ENCODE results near the gene KIAA0753. TPM values are rescaled to one million over a fixed set of nuclear protein-coding genes. Genes with fewer than 3 reads are reported as not detected.
"Not testable (repeated sequence)": the region's sequence is repeated elsewhere in the genome, so short reads cannot be mapped to it uniquely, and the experiment has no call there.

Gene KIAA0753
- total and polyA plus RNA-seq, 2 donors from 2014 or later: 4.2 to 21.8 TPM

- no peak for TF ChIP-seq CTCF (IDR thresholded peaks at IDR 0.05; ENCODE audit: borderline replicate concordance, extremely low read depth, insufficient read depth)
- Histone ChIP-seq H3K9me3 (ENCODE audit: control insufficient read depth in 2 of 3, insufficient read depth in 1 of 3, low read length in 3 of 3) (no peaks in the 10 kb centered on the region), H3K27me3 (ENCODE audit: control insufficient read depth, insufficient read depth, low read length) (no peaks in the 10 kb centered on the region), H3K27ac (ENCODE audit: low read depth in 2 of 2, low read length in 2 of 2) (no peak overlapping the region), H3K36me3 (ENCODE audit: control insufficient read depth in 2 of 3, insufficient read depth in 3 of 3, low read length in 3 of 3) (peaks cover 5 to 16% (median 12%) of the 10 kb centered on the region in 3 donors), H3K4me1 (ENCODE audit: control insufficient read depth in 2 of 3, insufficient read depth in 2 of 3, low read depth in 1 of 3, low read length in 3 of 3) (peaks cover 0 to 11% (median 3%) of the 10 kb centered on the region in 3 donors), H3K9ac (ENCODE audit: low read length in 3 of 3) (no peak overlapping the region), H3K4me3 (ENCODE audit: low read length in 3 of 3) (no peak overlapping the region)
- intact Hi-C loops (cut with DNase I): no loop called here
- FAIRE-seq: no peak
- DNase-seq: no peak
Measured at GRCh38 chr17:6596511-6596910, 44.0 kb downstream of the KIAA0753 start.

GRCh38 chr17:6596081-6596480 lies 44.4 kb downstream of the KIAA0753 start:
- Histone ChIP-seq H3K27me3 (ENCODE audit: control insufficient read depth, insufficient read depth, low read length) (no peaks in the 10 kb centered on the region), H3K9ac (ENCODE audit: low read length in 3 of 3) (no peak overlapping the region), H3K4me1 (ENCODE audit: control insufficient read depth in 2 of 3, insufficient read depth in 2 of 3, low read depth in 1 of 3, low read length in 3 of 3) (peaks cover 0 to 11% (median 4%) of the 10 kb centered on the region in 3 donors), H3K27ac (ENCODE audit: low read depth in 2 of 2, low read length in 2 of 2) (no peak overlapping the region), H3K36me3 (ENCODE audit: control insufficient read depth in 2 of 3, insufficient read depth in 3 of 3, low read length in 3 of 3) (peaks cover 8 to 16% (median 12%) of the 10 kb centered on the region in 3 donors), H3K9me3 (ENCODE audit: control insufficient read depth in 2 of 3, insufficient read depth in 1 of 3, low read length in 3 of 3) (no peaks in the 10 kb centered on the region), H3K4me3 (ENCODE audit: low read length in 3 of 3) (no peak overlapping the region)
- DNase-seq (no peak), FAIRE-seq (no peak)
- no peak for TF ChIP-seq CTCF (IDR thresholded peaks at IDR 0.05; ENCODE audit: borderline replicate concordance, extremely low read depth, insufficient read depth)
- intact Hi-C loops (cut with DNase I): no loop called here

GRCh38 chr17:6593371-6593770 lies 47.1 kb downstream of the KIAA0753 start:
- intact Hi-C loops (cut with DNase I); H3K9me3 ChIP-seq (ENCODE audit: control insufficient read depth in 2 of 3, insufficient read depth in 1 of 3, low read length in 3 of 3); DNase-seq; FAIRE-seq; H3K27ac ChIP-seq (ENCODE audit: low read depth in 2 of 2, low read length in 2 of 2); H3K4me3 ChIP-seq (ENCODE audit: low read length in 3 of 3); H3K9ac ChIP-seq (ENCODE audit: low read length in 3 of 3); H3K27me3 ChIP-seq (ENCODE audit: control insufficient read depth, insufficient read depth, low read length); H3K4me1 ChIP-seq (ENCODE audit: control insufficient read depth in 2 of 3, insufficient read depth in 2 of 3, low read depth in 1 of 3, low read length in 3 of 3): not testable (repeated sequence)
- H3K36me3 ChIP-seq (ENCODE audit: control insufficient read depth in 2 of 3, insufficient read depth in 3 of 3, low read length in 3 of 3): peaks cover 13 to 32% (median 28%) of the 10 kb centered on the region in 3 donors

GRCh38 chr17:6592173-6592572 lies 48.3 kb downstream of the KIAA0753 start:
- TF ChIP-seq CTCF (IDR thresholded peaks at IDR 0.05; ENCODE audit: borderline replicate concordance, extremely low read depth, insufficient read depth): no peak
- Histone ChIP-seq H3K4me3 (ENCODE audit: low read length in 3 of 3) (no peak overlapping the region), H3K36me3 (ENCODE audit: control insufficient read depth in 2 of 3, insufficient read depth in 3 of 3, low read length in 3 of 3) (peaks cover 13 to 43% (median 28%) of the 10 kb centered on the region in 3 donors), H3K9me3 (ENCODE audit: control insufficient read depth in 2 of 3, insufficient read depth in 1 of 3, low read length in 3 of 3) (no peaks in the 10 kb centered on the region), H3K27me3 (ENCODE audit: control insufficient read depth, insufficient read depth, low read length) (no peaks in the 10 kb centered on the region), H3K27ac (ENCODE audit: low read depth in 2 of 2, low read length in 2 of 2) (peak overlapping the region; percentile 10 to 62), H3K4me1 (ENCODE audit: control insufficient read depth in 2 of 3, insufficient read depth in 2 of 3, low read depth in 1 of 3, low read length in 3 of 3) (peaks cover 0 to 4% (median 4%) of the 10 kb centered on the region in 3 donors), H3K9ac (ENCODE audit: low read length in 3 of 3) (no peak overlapping the region)
- intact Hi-C loops (cut with DNase I): no loop called here
- DNase-seq: peak in 2 of 5 donors; percentile 82 to 83
- FAIRE-seq: peak; percentile 25

Measured in kidney (tissue), 14 donors.